ENCODE results near the gene CYREN. TPM values are rescaled to one million over a fixed set of nuclear protein-coding genes. Genes with fewer than 3 reads are reported as not detected.
A peak's percentile ranks its signal among the peaks of the same experiment; 100 is the strongest.
"Not testable (repeated sequence)": the region's sequence is repeated elsewhere in the genome, so short reads cannot be mapped to it uniquely, and the experiment has no call there.

The CYREN gene
- total RNA-seq, 1 experiment from 2014 or later, result 60.4 TPM

- no peak for DNase-seq (ENCODE audit: low spot score)
Observed at GRCh38 chr7:135179321-135179925, 8.9 kb upstream of the CYREN start.

GRCh38 chr7:135178364-135178763 is 7.9 kb upstream of the CYREN start:
- no peak for DNase-seq (ENCODE audit: low spot score)

GRCh38 chr7:135177028-135177696 is 6.7 kb upstream of the CYREN start:
- DNase-seq (ENCODE audit: low spot score), result no peak

GRCh38 chr7:135175931-135176330 is 5.4 kb upstream of the CYREN start:
- no peak for DNase-seq (ENCODE audit: low spot score)

GRCh38 chr7:135174941-135175340 is 4.4 kb upstream of the CYREN start:
- DNase-seq (ENCODE audit: low spot score), result no peak

- not testable (repeated sequence) for DNase-seq (ENCODE audit: low spot score)
Observed at GRCh38 chr7:135173916-135174315, 3.4 kb upstream of the CYREN start.

GRCh38 chr7:135171581-135172291 is 1.2 kb upstream of the CYREN start:
- DNase-seq (ENCODE audit: low spot score), result not testable (repeated sequence)

- not testable (repeated sequence) for DNase-seq (ENCODE audit: low spot score)
Observed at GRCh38 chr7:135170998-135171481, 533 bp upstream of the CYREN start.

- no peak for DNase-seq (ENCODE audit: low spot score)
Observed at GRCh38 chr7:135169964-135170273, 588 bp downstream of the CYREN start.

- peak; percentile 32 for DNase-seq (ENCODE audit: low spot score)
Observed at GRCh38 chr7:135169141-135169963, 1.2 kb downstream of the CYREN start.

GRCh38 chr7:135168489-135169140 is 1.9 kb downstream of the CYREN start:
- DNase-seq (ENCODE audit: low spot score), result no peak

- DNase-seq (ENCODE audit: low spot score), result no peak
Observed at GRCh38 chr7:135168001-135168400, 2.5 kb downstream of the CYREN start.

- no peak for DNase-seq (ENCODE audit: low spot score)
Observed at GRCh38 chr7:135167365-135167917, 3.1 kb downstream of the CYREN start.

GRCh38 chr7:135166338-135166990 is 4.0 kb downstream of the CYREN start:
- DNase-seq (ENCODE audit: low spot score), result no peak

GRCh38 chr7:135165862-135166261 is 4.6 kb downstream of the CYREN start:
- no peak for DNase-seq (ENCODE audit: low spot score)

GRCh38 chr7:135164357-135165061 is 6.0 kb downstream of the CYREN start:
- DNase-seq (ENCODE audit: low spot score), result no peak

- no peak for DNase-seq (ENCODE audit: low spot score)
Observed at GRCh38 chr7:135162382-135163001, 8.0 kb downstream of the CYREN start.

GRCh38 chr7:135161669-135162068 is 8.8 kb downstream of the CYREN start:
- DNase-seq (ENCODE audit: low spot score), result no peak

GRCh38 chr7:135160858-135161653 is 9.5 kb downstream of the CYREN start:
- no peak for DNase-seq (ENCODE audit: low spot score)

All from A172 (cell line).